GM23248 (cell line): ENCODE data around the gene OR51A7. TPM values are rescaled to one million over a fixed set of nuclear protein-coding genes. Genes with fewer than 3 reads are reported as not detected.

Source experiments
- DNase-seq: peaks from one replicate; pipeline ENCODE4 v3.0.0-alpha.2; 2015
- H2AFZ ChIP-seq: fragments of 200-600 bp; sonication (generic); 2 replicates; pipeline ENCODE4 v1.6.1; 2016; ENCODE audit warnings: antibody characterized with exemption
- H3F3A ChIP-seq: fragments of 200-600 bp; sonication (generic); 2 replicates; pipeline ENCODE4 v1.6.1; 2016; ENCODE audit warnings: mild to moderate bottlenecking, antibody characterized with exemption, mixed run types; ENCODE audit not compliant: insufficient read depth
- H3K27ac ChIP-seq: fragments of 200-600 bp; sonication (generic); 2 replicates; pipeline ENCODE4 v1.5.1; 2016; ENCODE audit warnings: mild to moderate bottlenecking
- H3K27me3 ChIP-seq: fragments of 200-600 bp; sonication (generic); replicated peaks from 2 replicates; pipeline ENCODE4 v1.6.1; 2016; ENCODE audit warnings: mild to moderate bottlenecking; ENCODE audit not compliant: insufficient read depth
- H3K36me3 ChIP-seq: fragments of 200-600 bp; sonication (generic); 2 replicates; pipeline ENCODE4 v1.6.1; 2016; ENCODE audit warnings: low read depth, mild to moderate bottlenecking
- H3K4me1 ChIP-seq: fragments of 200-600 bp; sonication (generic); 2 replicates; pipeline ENCODE4 v1.6.1; 2016; ENCODE audit warnings: mild to moderate bottlenecking; ENCODE audit not compliant: insufficient read depth
- H3K4me2 ChIP-seq: fragments of 200-600 bp; sonication (generic); one replicate; pipeline ENCODE4 v1.6.1; 2016; ENCODE audit warnings: mild to moderate bottlenecking; ENCODE audit not compliant: unreplicated experiment
- H3K4me3 ChIP-seq: fragments of 200-600 bp; sonication (generic); 2 replicates; pipeline ENCODE4 v1.5.1; 2016; ENCODE audit warnings: mild to moderate bottlenecking
- H3K79me2 ChIP-seq: fragments of 200-600 bp; sonication (generic); 2 replicates; pipeline ENCODE4 v1.6.1; 2016; ENCODE audit warnings: mild to moderate bottlenecking; ENCODE audit not compliant: insufficient read depth
- H3K9ac ChIP-seq: fragments of 200-600 bp; sonication (generic); 2 replicates; pipeline ENCODE4 v1.6.1; 2016; ENCODE audit warnings: mild to moderate bottlenecking
- H3K9me2 ChIP-seq: fragments of 200-600 bp; sonication (generic); 2 replicates; pipeline ENCODE4 v1.6.1; 2016; ENCODE audit warnings: mixed run types, mild to moderate bottlenecking, moderate library complexity; ENCODE audit not compliant: insufficient read depth
- H3K9me3 ChIP-seq: fragments of 200-600 bp; sonication (generic); one replicate; pipeline ENCODE4 v1.6.1; 2017; ENCODE audit warnings: low read depth
- H4K20me1 ChIP-seq: fragments of 200-600 bp; sonication (generic); 2 replicates; pipeline ENCODE4 v1.6.0; 2016; ENCODE audit not compliant: insufficient read depth
- EZH2 ChIP-seq: fragments of 200-600 bp; sonication (generic); IDR thresholded peaks from 2 replicates; pipeline ENCODE4 v1.6.1; 2018; ENCODE audit warnings: antibody characterized with exemption, mild to moderate bottlenecking; ENCODE audit not compliant: insufficient read depth, poor library complexity, severe bottlenecking
- EZH2phosphoT487 ChIP-seq: fragments of 200-600 bp; sonication (generic); IDR thresholded peaks from 2 replicates; pipeline ENCODE4 v1.6.1; 2018; ENCODE audit warnings: antibody characterized with exemption, moderate library complexity, mild to moderate bottlenecking, low read depth; ENCODE audit not compliant: insufficient read depth
- WGBS, 2 experiments: methylation state at CpG; one replicate each; pipeline ENCODE4 v1.1.6; 2015 to 2017; ENCODE audit warnings: low lambda C conversion rate in 2 of 2, low coverage in 1 of 2; ENCODE audit errors: missing lambda C conversion rate in 2 of 2; 5-methylcytosine and 5-hydroxymethylcytosine counted together
- in situ Hi-C: fragments of 300-500 bp; cut with MboI; formaldehyde crosslinking; loops from 2 replicates; pipeline ENCODE4 v1.15.0; 2020
- polyA plus RNA-seq: library from polyadenylated mRNA; unstranded; fragments of >200 nt; fragmentation: Nextera tagmentation; extraction: Ambion mirVana; gene quantifications from 2 replicates; pipeline ENCODE4 v1.2.1, GENCODE V29; 2016
- total RNA-seq: library from RNA; depleted of rRNA; stranded (reverse); fragments of >200 nt; shearing (Covaris generic); gene quantifications from 2 replicates; pipeline ENCODE4 v1.2.3, GENCODE V29; 2014

OR51A7 gene
- total and polyA plus RNA-seq, 2 experiments from 2014 or later, result not detected

GRCh38 chr11:4886186-4886585, 17.4 kb upstream of the OR51A7 start:
- no peaks in the 10 kb centered on the region for H4K20me1 ChIP-seq
- H3K27ac ChIP-seq, result no peak overlapping the region
- in situ Hi-C loops, result no loop called here

GRCh38 chr11:4887591-4887990, 16.0 kb upstream of the OR51A7 start:
- no peak overlapping the region for H2AFZ ChIP-seq
- H3K27me3 ChIP-seq, result no peaks in the 10 kb centered on the region; the same call in 1 of the 2 replicates
- no peak overlapping the region for H3K9ac ChIP-seq
- no peaks in the 10 kb centered on the region for H4K20me1 ChIP-seq
- H3K9me3 ChIP-seq, result no peaks in the 10 kb centered on the region
- H3K9me2 ChIP-seq, result peaks cover 4% of the 10 kb centered on the region; the same call in 1 of the 2 replicates
- in situ Hi-C loops, result no loop called here
- no peak for DNase-seq
- TF ChIP-seq EZH2 (no peak), EZH2phosphoT487 (no peak)
- H3K4me2 ChIP-seq, result no peak overlapping the region
- H3K4me1 ChIP-seq, result no peaks in the 10 kb centered on the region
- H3K36me3 ChIP-seq, result no peaks in the 10 kb centered on the region
- H3K4me3 ChIP-seq, result no peak overlapping the region
- 0% methylated on average over 1 of the region's 1 CpG for WGBS, 2 experiments
- peaks cover 12% of the 10 kb centered on the region for H3F3A ChIP-seq
- H3K79me2 ChIP-seq, result no peaks in the 10 kb centered on the region
- H3K27ac ChIP-seq, result no peak overlapping the region

More at GRCh38 chr11:4886186-4886585, 17.4 kb upstream of the OR51A7 start:
- H3K9me3 ChIP-seq, result no peaks in the 10 kb centered on the region
- TF ChIP-seq EZH2phosphoT487, result no peak
- TF ChIP-seq EZH2, result no peak
- no peaks in the 10 kb centered on the region for H3K79me2 ChIP-seq
- H3K4me2 ChIP-seq, result no peak overlapping the region
- H3K4me3 ChIP-seq, result no peak overlapping the region
- no peak overlapping the region for H2AFZ ChIP-seq
- no peaks in the 10 kb centered on the region for H3K4me1 ChIP-seq
- no peak overlapping the region for H3K9ac ChIP-seq
- H3K27me3 ChIP-seq, result no peaks in the 10 kb centered on the region; the same call in 1 of the 2 replicates
- no peaks in the 10 kb centered on the region for H3K36me3 ChIP-seq
- no peaks in the 10 kb centered on the region for H3F3A ChIP-seq
- H3K9me2 ChIP-seq, result peaks cover 4% of the 10 kb centered on the region; the same call in 1 of the 2 replicates
- 35 to 52% methylated on average over 3 of the region's 3 CpGs for WGBS, 2 experiments
- DNase-seq, result no peak

DNA sequence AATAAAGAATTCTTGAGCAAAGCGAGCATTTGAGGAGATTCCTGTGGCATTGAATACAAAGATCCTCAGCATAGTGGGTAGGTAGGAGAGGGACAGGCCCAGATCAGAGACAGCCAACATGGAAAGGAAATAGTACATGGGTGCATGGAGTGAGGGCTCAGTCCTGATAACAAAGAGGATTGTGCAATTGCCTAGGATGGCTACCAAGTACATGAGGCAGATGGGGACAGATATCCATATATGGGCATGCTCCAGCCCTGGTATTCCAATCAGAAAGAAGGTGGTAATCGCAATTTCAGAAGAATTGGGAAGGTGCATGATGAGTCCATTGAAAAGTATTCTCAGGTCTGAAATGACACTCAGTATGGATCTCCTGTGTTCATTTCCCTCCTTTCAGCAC, 13.3 kb upstream of the OR51A7 start:
- Histone ChIP-seq H3K9me2 (peaks cover 4% of the 10 kb centered on the region; the same call in 1 of the 2 replicates), H4K20me1 (no peaks in the 10 kb centered on the region), H3K4me1 (no peaks in the 10 kb centered on the region), H3K9ac (no peak overlapping the region), H3K4me3 (no peak overlapping the region), H3K9me3 (no peaks in the 10 kb centered on the region), H3F3A (peaks cover 12% of the 10 kb centered on the region), H3K79me2 (no peaks in the 10 kb centered on the region), H2AFZ (no peak overlapping the region), H3K36me3 (no peaks in the 10 kb centered on the region), H3K27ac (no peak overlapping the region), H3K27me3 (no peaks in the 10 kb centered on the region), H3K4me2 (no peak overlapping the region)
- WGBS, 2 experiments, result 35 to 36% methylated on average over 2 of the region's 2 CpGs
- TF ChIP-seq EZH2phosphoT487 (no peak), EZH2 (no peak)
- in situ Hi-C loops, result no loop called here
- DNase-seq, result no peak

DNA sequence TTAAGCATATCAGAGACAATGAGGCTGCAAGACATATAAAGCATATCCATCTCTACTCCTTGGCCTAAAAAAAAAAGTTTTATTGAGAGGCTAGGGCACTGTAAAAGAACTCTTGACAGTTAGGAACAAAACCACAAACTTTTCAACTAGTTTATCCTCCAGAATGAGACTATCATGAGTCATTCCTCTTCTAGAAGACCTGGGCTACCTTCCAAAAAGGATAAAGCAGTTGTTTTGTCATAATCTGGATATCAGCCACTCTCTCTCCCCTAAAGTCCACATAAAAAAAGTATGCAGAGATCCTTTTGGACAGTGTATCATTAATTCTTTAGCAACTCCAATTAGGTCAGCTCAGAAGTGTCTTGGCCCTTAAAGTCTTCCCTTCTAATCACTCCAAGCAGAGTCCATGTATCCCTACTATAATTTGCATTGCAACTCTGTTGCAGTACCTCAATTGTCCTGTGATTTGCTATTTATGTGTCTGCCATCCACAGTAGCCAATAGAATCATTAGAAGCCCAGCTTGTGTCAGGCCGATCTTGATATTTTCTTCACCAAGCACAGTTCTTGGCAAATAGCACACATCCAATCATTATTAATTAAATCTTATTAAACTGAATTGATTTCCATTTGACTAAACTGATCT, 11.5 kb upstream of the OR51A7 start:
- no peak overlapping the region for H3K27ac ChIP-seq
- peaks cover 4% of the 10 kb centered on the region; the same call in 1 of the 2 replicates for H3K9me2 ChIP-seq
- no peaks in the 10 kb centered on the region for H3K79me2 ChIP-seq
- peak; percentile 90 for DNase-seq
- no peak overlapping the region for H3K4me3 ChIP-seq
- no peak overlapping the region for H2AFZ ChIP-seq
- no peak for TF ChIP-seq EZH2phosphoT487
- 63 to 71% methylated on average over 1 of the region's 1 CpG for WGBS, 2 experiments
- H4K20me1 ChIP-seq, result no peaks in the 10 kb centered on the region
- H3K36me3 ChIP-seq, result no peaks in the 10 kb centered on the region
- no peak overlapping the region for H3K9ac ChIP-seq
- no peaks in the 10 kb centered on the region for H3K4me1 ChIP-seq
- peaks cover 12% of the 10 kb centered on the region for H3F3A ChIP-seq
- in situ Hi-C loops, result no loop called here
- H3K27me3 ChIP-seq, result no peaks in the 10 kb centered on the region
- no peak overlapping the region for H3K4me2 ChIP-seq
- H3K9me3 ChIP-seq, result no peaks in the 10 kb centered on the region

GRCh38 chr11:4916581-4916980, 13.0 kb downstream of the OR51A7 start:
- H3K9ac ChIP-seq, result no peak overlapping the region
- no peaks in the 10 kb centered on the region for H3F3A ChIP-seq
- no peak overlapping the region for H3K4me3 ChIP-seq
- no peaks in the 10 kb centered on the region for H4K20me1 ChIP-seq
- no peaks in the 10 kb centered on the region for H3K79me2 ChIP-seq
- no peak for DNase-seq
- no peaks in the 10 kb centered on the region for H3K4me1 ChIP-seq
- H3K4me2 ChIP-seq, result no peak overlapping the region
- H3K27ac ChIP-seq, result no peak overlapping the region
- H3K9me2 ChIP-seq, result no peaks in the 10 kb centered on the region
- no peak overlapping the region for H2AFZ ChIP-seq
- in situ Hi-C loops, result no loop called here
- no peaks in the 10 kb centered on the region for H3K27me3 ChIP-seq
- no peaks in the 10 kb centered on the region for H3K9me3 ChIP-seq
- no peaks in the 10 kb centered on the region for H3K36me3 ChIP-seq
- no peak for TF ChIP-seq EZH2phosphoT487
